ENCODE measurements around the gene CITED4.

DNA sequence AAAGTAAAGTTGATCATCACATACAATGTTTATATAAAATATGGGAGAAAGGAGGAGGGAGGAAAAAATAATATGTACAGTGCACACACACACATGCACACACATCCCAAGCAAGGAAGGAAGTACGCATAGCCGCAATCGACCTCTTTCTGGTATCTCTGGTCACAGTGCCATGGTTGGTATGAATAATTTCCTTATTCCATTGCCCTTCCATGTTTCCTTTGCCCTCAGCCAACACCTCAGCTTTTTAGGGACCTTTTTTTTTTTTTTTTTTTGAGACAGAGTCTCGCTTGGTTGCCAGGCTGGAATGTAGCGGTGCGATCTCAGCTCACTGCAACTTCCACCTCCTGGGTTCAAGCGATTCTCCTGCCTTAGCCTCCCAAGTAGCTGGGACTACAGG, 20.6 kb downstream of the CITED4 start:
- TF ChIP-seq, protein P1, sequence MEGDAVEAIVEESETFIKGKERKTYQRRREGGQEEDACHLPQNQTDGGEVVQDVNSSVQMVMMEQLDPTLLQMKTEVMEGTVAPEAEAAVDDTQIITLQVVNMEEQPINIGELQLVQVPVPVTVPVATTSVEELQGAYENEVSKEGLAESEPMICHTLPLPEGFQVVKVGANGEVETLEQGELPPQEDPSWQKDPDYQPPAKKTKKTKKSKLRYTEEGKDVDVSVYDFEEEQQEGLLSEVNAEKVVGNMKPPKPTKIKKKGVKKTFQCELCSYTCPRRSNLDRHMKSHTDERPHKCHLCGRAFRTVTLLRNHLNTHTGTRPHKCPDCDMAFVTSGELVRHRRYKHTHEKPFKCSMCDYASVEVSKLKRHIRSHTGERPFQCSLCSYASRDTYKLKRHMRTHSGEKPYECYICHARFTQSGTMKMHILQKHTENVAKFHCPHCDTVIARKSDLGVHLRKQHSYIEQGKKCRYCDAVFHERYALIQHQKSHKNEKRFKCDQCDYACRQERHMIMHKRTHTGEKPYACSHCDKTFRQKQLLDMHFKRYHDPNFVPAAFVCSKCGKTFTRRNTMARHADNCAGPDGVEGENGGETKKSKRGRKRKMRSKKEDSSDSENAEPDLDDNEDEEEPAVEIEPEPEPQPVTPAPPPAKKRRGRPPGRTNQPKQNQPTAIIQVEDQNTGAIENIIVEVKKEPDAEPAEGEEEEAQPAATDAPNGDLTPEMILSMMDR (conservative IDR thresholded peaks at IDR 0.05; ENCODE audit: low read depth, low read length) = no peak
- no peak for TF ChIP-seq EZH2 (IDR thresholded peaks at IDR 0.05; ENCODE audit: borderline replicate concordance, low read depth, low read length, poor library complexity, severe bottlenecking)

Data from A673 (cell line).